SU-DHL-6 (cell line): ENCODE results near the gene FBXL16.

Source experiments
- H2AFZ ChIP-seq: fragments of 200-600 bp; sonication (generic); 2 replicates; pipeline ENCODE4 v1.6.1; 2014; ENCODE audit warnings: low read depth, mild to moderate bottlenecking, moderate library complexity, mixed read lengths, antibody characterized with exemption, low read length; ENCODE audit not compliant: severe bottlenecking
- H3F3A ChIP-seq: fragments of 200-600 bp; shearing (Covaris generic); 2 replicates; pipeline ENCODE4 v1.6.0; 2016; ENCODE audit warnings: antibody characterized with exemption, mild to moderate bottlenecking; ENCODE audit not compliant: insufficient read depth
- H3K27ac ChIP-seq: fragments of 200-600 bp; sonication (generic); 2 replicates; pipeline ENCODE4 v1.5.1; 2016; ENCODE audit warnings: low read depth, mild to moderate bottlenecking, low read length, moderate library complexity, mixed read lengths
- H3K27me3 ChIP-seq: fragments of 200-600 bp; sonication (generic), shearing (Covaris generic); 2 replicates; pipeline ENCODE4 v1.6.0; 2014; ENCODE audit warnings: mild to moderate bottlenecking, low read length
- H3K36me3 ChIP-seq: fragments of 200-600 bp; sonication (generic); 2 replicates; pipeline ENCODE4 v1.6.1; 2014; ENCODE audit warnings: mild to moderate bottlenecking, low read length, mixed read lengths
- H3K4me2 ChIP-seq: fragments of 300-600, 200-600 bp; shearing (Covaris generic), sonication (generic); 2 replicates; pipeline ENCODE4 v1.6.0; 2014; ENCODE audit warnings: low read length, low read depth, mild to moderate bottlenecking; ENCODE audit not compliant: poor library complexity, severe bottlenecking
- H3K4me3 ChIP-seq: fragments of 200-600 bp; sonication (generic); 2 replicates; pipeline ENCODE4 v1.5.1; 2014; ENCODE audit warnings: antibody characterized with exemption, low read length, mild to moderate bottlenecking, mixed read lengths; ENCODE audit not compliant: insufficient read depth, poor library complexity, severe bottlenecking
- H3K79me2 ChIP-seq: fragments of 200-600 bp; sonication (generic); 2 replicates; pipeline ENCODE4 v1.6.1; 2014; ENCODE audit warnings: mild to moderate bottlenecking, low read length, moderate library complexity; ENCODE audit not compliant: insufficient read depth
- H3K9ac ChIP-seq: fragments of 200-600 bp; sonication (generic); 2 replicates; pipeline ENCODE4 v1.7.0; 2014; ENCODE audit warnings: mild to moderate bottlenecking, low read length
- H3K9me2 ChIP-seq: fragments of 200-600 bp; sonication (generic); replicated peaks from 2 replicates; pipeline ENCODE4 v1.6.1; 2014; ENCODE audit warnings: low read length; ENCODE audit not compliant: insufficient read depth
- H3K9me3 ChIP-seq: fragments of 200-600 bp; sonication (generic); 2 replicates; pipeline ENCODE4 v1.6.1; 2014; ENCODE audit warnings: low read length, mixed read lengths; ENCODE audit not compliant: insufficient read depth
- H4K20me1 ChIP-seq: fragments of 200-600 bp; sonication (generic); 2 replicates; pipeline ENCODE4 v1.6.1; 2014; ENCODE audit warnings: low read depth, mild to moderate bottlenecking, antibody characterized with exemption, low read length, moderate library complexity, mixed read lengths
- CTCF ChIP-seq: fragments of 200-600 bp; sonication (generic); IDR thresholded peaks from one replicate; pipeline ENCODE4 v1.5.1; 2017; ENCODE audit warnings: antibody characterized with exemption, mild to moderate bottlenecking, low read length, moderate library complexity; ENCODE audit not compliant: insufficient read depth, poor library complexity, severe bottlenecking
- EZH2phosphoT487 ChIP-seq: fragments of 200-600 bp; sonication (generic), shearing (Covaris generic); conservative IDR thresholded peaks from 2 replicates; pipeline ENCODE4 v1.6.1; 2018; ENCODE audit warnings: mild to moderate bottlenecking, antibody characterized with exemption, low read length, moderate library complexity, mixed read lengths

The FBXL16 gene

GRCh38 chr16:674214-674881, 31.3 kb downstream of the FBXL16 start:
- Histone ChIP-seq H3K27me3 (no peaks in the 10 kb centered on the region), H3F3A (peaks cover 6% of the 10 kb centered on the region; the same call in 1 of the 2 replicates), H4K20me1 (no peaks in the 10 kb centered on the region), H3K36me3 (no peaks in the 10 kb centered on the region), H3K27ac (no peak overlapping the region), H3K9me3 (no peaks in the 10 kb centered on the region), H3K9me2 (no peaks in the 10 kb centered on the region), H3K9ac (no peak overlapping the region), H3K4me2 (no peak overlapping the region), H3K4me3 (no peak overlapping the region), H2AFZ (no peak overlapping the region), H3K79me2 (no peaks in the 10 kb centered on the region)
- TF ChIP-seq EZH2phosphoT487 (no peak), CTCF (no peak)

- H3K27ac ChIP-seq = no peak overlapping the region
- no peaks in the 10 kb centered on the region for H3K9me2 ChIP-seq
- H3K79me2 ChIP-seq = peaks cover 3% of the 10 kb centered on the region; the same call in 1 of the 2 replicates
- H3K36me3 ChIP-seq = no peaks in the 10 kb centered on the region
- H2AFZ ChIP-seq = no peak overlapping the region
- H3K9ac ChIP-seq = no peak overlapping the region
- no peaks in the 10 kb centered on the region for H3K27me3 ChIP-seq
- H3F3A ChIP-seq = no peaks in the 10 kb centered on the region
- no peak overlapping the region for H3K4me2 ChIP-seq
- no peak for TF ChIP-seq EZH2phosphoT487
- TF ChIP-seq CTCF = no peak
- no peaks in the 10 kb centered on the region for H4K20me1 ChIP-seq
- H3K4me3 ChIP-seq = no peak overlapping the region
- no peaks in the 10 kb centered on the region for H3K9me3 ChIP-seq
These were observed 32.1 kb downstream of the FBXL16 start for GRCh38 chr16:673399-673991.

GRCh38 chr16:672851-673250, 32.8 kb downstream of the FBXL16 start:
- Histone ChIP-seq H3K4me3 (no peak overlapping the region), H3K9ac (no peak overlapping the region), H3K9me3 (no peaks in the 10 kb centered on the region), H3K27me3 (no peaks in the 10 kb centered on the region), H3K79me2 (peaks cover 8% of the 10 kb centered on the region; the same call in 1 of the 2 replicates), H3K36me3 (no peaks in the 10 kb centered on the region), H3K9me2 (no peaks in the 10 kb centered on the region), H2AFZ (no peak overlapping the region), H3K4me2 (no peak overlapping the region), H4K20me1 (no peaks in the 10 kb centered on the region), H3F3A (no peaks in the 10 kb centered on the region), H3K27ac (no peak overlapping the region)
- no peak for TF ChIP-seq EZH2phosphoT487
- no peak for TF ChIP-seq CTCF
